Endometrium (tissue), 2 donors: ENCODE data around the gene TNS4.
A peak's percentile ranks its signal among the peaks of the same experiment; 100 is the strongest.

Experiments used
- FAIRE-seq: peaks from 2 replicates; lab custom pipeline; 2012; peaks lifted over from hg19 to GRCh38; lab: Jason Lieb, UNC
- donor health status: control.
- donor health status: control.

Gene TNS4

GRCh38 chr17:40432864-40433528 is 68.4 kb downstream of the TNS4 start:
- FAIRE-seq: peak; percentile 41

GRCh38 chr17:40431231-40431602 is 70.2 kb downstream of the TNS4 start:
- no peak for FAIRE-seq

GRCh38 chr17:40430272-40431230 is 70.9 kb downstream of the TNS4 start:
- no peak for FAIRE-seq

GRCh38 chr17:40427002-40427491 is 74.4 kb downstream of the TNS4 start:
- no peak for FAIRE-seq
